SHP77 (cell line): Measurements from ENCODE around the gene IZUMO1.
"Not testable (repeated sequence)": the region's sequence is repeated elsewhere in the genome, so short reads cannot be mapped to it uniquely, and the experiment has no call there.

Experiments used
- DNase-seq, 2 experiments: peaks; one replicate each; lab custom pipeline; 2025; lab: John Stamatoyannopoulos, UW

IZUMO1 gene

GRCh38 chr19:48737360-48737998 lies 9.2 kb downstream of the IZUMO1 start:
- DNase-seq: no peak

GRCh38 chr19:48735031-48735615 lies 11.6 kb downstream of the IZUMO1 start:
- no peak for DNase-seq

- DNase-seq: no peak
Measured at GRCh38 chr19:48734625-48735024, 12.1 kb downstream of the IZUMO1 start.

- DNase-seq: no peak
Measured at GRCh38 chr19:48731452-48731851, 15.3 kb downstream of the IZUMO1 start.

GRCh38 chr19:48728911-48729664 lies 17.6 kb downstream of the IZUMO1 start:
- no peak for DNase-seq

GRCh38 chr19:48726556-48726955 lies 20.2 kb downstream of the IZUMO1 start:
- no peak for DNase-seq

GRCh38 chr19:48724796-48725753 lies 21.6 kb downstream of the IZUMO1 start:
- peak in 1 of 2 experiments; percentile 46 for DNase-seq

- no peak for DNase-seq
Measured at GRCh38 chr19:48722196-48722708, 24.5 kb downstream of the IZUMO1 start.

- DNase-seq: peak; percentile 97 to 99
Measured at GRCh38 chr19:48720613-48721296, 26.0 kb downstream of the IZUMO1 start.

- DNase-seq: no peak
Measured at GRCh38 chr19:48720251-48720612, 26.5 kb downstream of the IZUMO1 start.

GRCh38 chr19:48719263-48720171 lies 27.2 kb downstream of the IZUMO1 start, which contains the start of gene MAMSTR:
Gene MAMSTR (minus strand): TSS chr19:48719725. CDS start chr19:48719031, 694 bp downstream.
- DNase-seq: peak in 1 of 2 experiments; percentile 41

GRCh38 chr19:48718711-48719231 lies 27.9 kb downstream of the IZUMO1 start:
- DNase-seq: no peak

- DNase-seq: not testable (repeated sequence)
Measured at GRCh38 chr19:48718106-48718505, 28.6 kb downstream of the IZUMO1 start.

GRCh38 chr19:48716562-48717291 lies 30.0 kb downstream of the IZUMO1 start:
- DNase-seq: peak; percentile 46 to 58

- no peak for DNase-seq
Measured at GRCh38 chr19:48715681-48716171, 31.0 kb downstream of the IZUMO1 start.

GRCh38 chr19:48714759-48715675 lies 31.7 kb downstream of the IZUMO1 start:
- DNase-seq: no peak

- DNase-seq: peak; percentile 99
Measured at GRCh38 chr19:48713864-48714755, 32.6 kb downstream of the IZUMO1 start.
